IPS-NIHi7 (cell line): Measurements from ENCODE around the gene FCER1A.

ENCODE experiments used
- DNase-seq: peaks from one replicate; pipeline ENCODE4 v3.0.0; 2012; ENCODE audit warnings: mixed read lengths; ENCODE audit errors: extremely low spot score

FCER1A gene

GRCh38 chr1:159302095-159302494 lies at the start of gene FCER1A:
Gene FCER1A, plus strand, starts transcription at chr1:159302336. Its CDS starts 29 bp downstream, at chr1:159302365.
- no peak for DNase-seq

- DNase-seq: no peak
Measured at GRCh38 chr1:159261311-159261710, 40.8 kb upstream of the FCER1A start.

- DNase-seq: no peak
Measured at GRCh38 chr1:159261721-159262494, 40.2 kb upstream of the FCER1A start.

GRCh38 chr1:159266832-159267231 lies 35.3 kb upstream of the FCER1A start:
- DNase-seq: no peak

- no peak for DNase-seq
Measured at GRCh38 chr1:159274631-159275030, 27.5 kb upstream of the FCER1A start.

GRCh38 chr1:159275891-159276290 lies 26.2 kb upstream of the FCER1A start:
- DNase-seq: no peak

GRCh38 chr1:159279773-159280172 lies 22.4 kb upstream of the FCER1A start:
- DNase-seq: no peak

GRCh38 chr1:159282118-159282517 lies 20.0 kb upstream of the FCER1A start:
- no peak for DNase-seq

- no peak for DNase-seq
Measured at GRCh38 chr1:159289060-159289459, 13.1 kb upstream of the FCER1A start.

- DNase-seq: no peak
Measured at GRCh38 chr1:159291424-159291823, 10.7 kb upstream of the FCER1A start.

GRCh38 chr1:159296706-159297375 lies 5.3 kb upstream of the FCER1A start:
- DNase-seq: no peak

GRCh38 chr1:159300146-159300545 lies 2.0 kb upstream of the FCER1A start:
- DNase-seq: no peak

- peak; percentile 26 for DNase-seq
Measured at GRCh38 chr1:159307346-159308020, 5.3 kb downstream of the FCER1A start.

GRCh38 chr1:159311679-159312078 lies 9.5 kb downstream of the FCER1A start:
- DNase-seq: no peak

GRCh38 chr1:159315381-159315780 lies 13.2 kb downstream of the FCER1A start:
- DNase-seq: no peak

- no peak for DNase-seq
Measured at GRCh38 chr1:159318784-159319551, 16.8 kb downstream of the FCER1A start.

GRCh38 chr1:159334797-159335196 lies 32.7 kb downstream of the FCER1A start:
- no peak for DNase-seq

GRCh38 chr1:159338018-159338417 lies 35.9 kb downstream of the FCER1A start:
- peak; percentile 12 for DNase-seq

GRCh38 chr1:159339536-159339935 lies 37.4 kb downstream of the FCER1A start:
- DNase-seq: no peak

- DNase-seq: no peak
Measured at GRCh38 chr1:159341736-159342135, 39.6 kb downstream of the FCER1A start.

GRCh38 chr1:159342761-159343425 lies 40.8 kb downstream of the FCER1A start:
- no peak for DNase-seq
